ENCODE measurements around the gene VRK1.

The VRK1 gene

GRCh38 chr14:96888593-96888992, 91.4 kb downstream of the VRK1 start:
- TF ChIP-seq MYC (IDR thresholded peaks at IDR 0.05; ENCODE audit: low read depth, low read length) (no peak), CTCF (IDR thresholded peaks at IDR 0.05; ENCODE audit: low read depth, low read length) (no peak), POLR2A (IDR thresholded peaks at IDR 0.05; ENCODE audit: extremely low read depth, insufficient read length) (no peak), MAX (IDR thresholded peaks at IDR 0.05; ENCODE audit: low read depth, low read length) (no peak)
- no peak for DNase-seq (ENCODE audit: low read depth)
- H3K4me3 ChIP-seq (ENCODE audit: low read depth, low read length) = no peak overlapping the region

DNA sequence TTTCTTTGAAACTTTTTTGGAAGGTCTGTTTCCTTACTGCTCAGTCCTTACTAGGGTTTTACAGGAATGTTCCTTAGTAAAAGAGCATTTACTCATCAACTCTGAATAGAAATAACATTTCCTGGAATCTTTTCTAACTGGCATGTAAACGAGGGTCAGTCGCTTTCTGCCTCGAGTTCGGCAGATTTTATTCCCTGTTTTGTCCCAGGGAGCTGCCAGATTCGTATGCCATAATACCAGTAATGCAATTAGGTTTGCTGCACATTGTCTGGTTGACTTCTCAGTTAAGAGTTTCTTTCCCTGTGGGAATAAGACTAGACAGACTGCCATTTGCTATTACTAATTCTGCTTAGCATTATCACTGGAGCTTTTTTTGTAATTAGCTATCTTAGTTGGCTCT, 91.9 kb downstream of the VRK1 start:
- TF ChIP-seq MYC (IDR thresholded peaks at IDR 0.05; ENCODE audit: low read depth, low read length) (no peak), POLR2A (IDR thresholded peaks at IDR 0.05; ENCODE audit: extremely low read depth, insufficient read length) (no peak), MAX (IDR thresholded peaks at IDR 0.05; ENCODE audit: low read depth, low read length) (no peak), CTCF (IDR thresholded peaks at IDR 0.05; ENCODE audit: low read depth, low read length) (no peak)
- DNase-seq (ENCODE audit: low read depth) = no peak
- H3K4me3 ChIP-seq (ENCODE audit: low read depth, low read length) = no peak overlapping the region

DNA sequence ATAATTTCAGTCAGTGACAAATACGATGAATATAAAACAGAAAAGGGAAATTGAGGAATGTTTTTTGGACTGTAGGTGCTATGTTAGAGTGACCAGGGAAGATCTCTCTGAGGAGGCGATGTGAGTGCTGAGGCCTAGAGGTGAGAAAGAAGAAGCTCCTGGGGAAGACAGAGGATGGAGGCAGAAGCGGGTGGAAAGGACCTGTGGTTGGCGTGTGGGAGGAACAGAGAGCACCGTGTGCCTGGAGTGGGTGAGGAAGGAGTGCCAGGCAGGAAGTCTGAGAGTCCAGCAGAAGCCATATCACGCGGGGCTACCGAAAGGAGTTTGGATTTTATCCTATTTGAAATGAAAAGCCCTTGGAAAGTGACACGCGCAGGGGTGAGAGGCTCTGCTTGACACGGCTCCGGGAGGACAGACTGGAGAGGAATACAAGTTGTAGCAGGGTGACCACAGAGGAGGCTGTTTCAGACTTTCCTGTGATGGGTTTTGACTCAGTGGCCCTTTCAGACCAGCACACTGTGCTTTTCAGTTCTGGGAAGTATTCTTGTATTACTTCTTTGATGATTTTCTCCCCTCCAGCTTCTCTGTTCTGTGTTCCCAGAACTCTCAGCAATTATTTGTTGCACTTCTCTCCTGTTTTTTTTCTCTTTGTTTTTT, 96.9 kb downstream of the VRK1 start:
- no peak overlapping the region for H3K4me3 ChIP-seq (ENCODE audit: low read depth, low read length)
- peak; percentile 16 for DNase-seq (ENCODE audit: low read depth)
- TF ChIP-seq MAX (IDR thresholded peaks at IDR 0.05; ENCODE audit: low read depth, low read length) (no peak), MYC (IDR thresholded peaks at IDR 0.05; ENCODE audit: low read depth, low read length) (no peak)

- H3K4me3 ChIP-seq (ENCODE audit: low read depth, low read length) = no peak overlapping the region
- no peak for DNase-seq (ENCODE audit: low read depth)
- no peak for TF ChIP-seq MAX (IDR thresholded peaks at IDR 0.05; ENCODE audit: low read depth, low read length)
- no peak for TF ChIP-seq POLR2A (IDR thresholded peaks at IDR 0.05; ENCODE audit: extremely low read depth, insufficient read length)
- TF ChIP-seq MYC (IDR thresholded peaks at IDR 0.05; ENCODE audit: low read depth, low read length) = no peak
These were observed 97.8 kb downstream of the VRK1 start for GRCh38 chr14:96894966-96895365.

GRCh38 chr14:96895658-96896271, 98.6 kb downstream of the VRK1 start:
- TF ChIP-seq CTCF (IDR thresholded peaks at IDR 0.05; ENCODE audit: low read depth, low read length) (no peak), POLR2A (IDR thresholded peaks at IDR 0.05; ENCODE audit: extremely low read depth, insufficient read length) (no peak), MAX (IDR thresholded peaks at IDR 0.05; ENCODE audit: low read depth, low read length) (no peak), MYC (IDR thresholded peaks at IDR 0.05; ENCODE audit: low read depth, low read length) (no peak)
- no peak for DNase-seq (ENCODE audit: low read depth)
- H3K4me3 ChIP-seq (ENCODE audit: low read depth, low read length) = no peak overlapping the region

- DNase-seq (ENCODE audit: low read depth) = no peak
- TF ChIP-seq MYC (IDR thresholded peaks at IDR 0.05; ENCODE audit: low read depth, low read length) (no peak), POLR2A (IDR thresholded peaks at IDR 0.05; ENCODE audit: extremely low read depth, insufficient read length) (no peak)
- H3K4me3 ChIP-seq (ENCODE audit: low read depth, low read length) = no peak overlapping the region
These were observed 100.0 kb downstream of the VRK1 start for GRCh38 chr14:96897184-96897583.

DNA sequence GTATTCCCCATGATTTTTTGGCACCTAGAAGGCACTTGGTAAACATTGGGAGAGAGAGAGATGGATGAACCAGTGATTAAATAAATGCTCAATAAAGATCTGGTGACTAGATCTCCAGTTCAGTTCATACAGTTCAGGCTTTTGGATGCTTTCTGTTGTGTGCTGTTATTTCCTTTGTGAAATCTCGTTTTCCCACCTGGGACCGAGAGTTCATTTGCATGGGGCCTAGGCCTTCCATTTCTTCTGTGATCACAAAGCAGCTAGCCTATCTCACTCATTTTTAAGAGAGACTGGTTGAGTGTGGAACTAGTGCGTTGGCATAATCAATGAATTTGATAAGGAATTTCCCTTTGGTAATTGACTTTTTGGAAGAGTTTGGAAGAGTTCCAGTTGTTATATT, 104.0 kb downstream of the VRK1 start:
- no peak for TF ChIP-seq POLR2A (IDR thresholded peaks at IDR 0.05; ENCODE audit: extremely low read depth, insufficient read length)
- no peak for TF ChIP-seq MAX (IDR thresholded peaks at IDR 0.05; ENCODE audit: low read depth, low read length)
- no peak for TF ChIP-seq CTCF (IDR thresholded peaks at IDR 0.05; ENCODE audit: low read depth, low read length)
- TF ChIP-seq MYC (IDR thresholded peaks at IDR 0.05; ENCODE audit: low read depth, low read length) = no peak

More for the DNA sequence above, 104.0 kb downstream of the VRK1 start:
- DNase-seq (ENCODE audit: low read depth) = no peak
- H3K4me3 ChIP-seq (ENCODE audit: low read depth, low read length) = no peak overlapping the region
